Chondrocyte (in vitro differentiated cells): Measurements from ENCODE around the gene IL21R. TPM values are rescaled to one million over a fixed set of nuclear protein-coding genes. Genes with fewer than 3 reads are reported as not detected.

ENCODE experiments used
- DNase-seq: peaks from one replicate; pipeline ENCODE4 v3.0.0; 2021; ENCODE audit warnings: mixed read lengths, low spot score
- H3K27ac Mint-ChIP-seq: one replicate; pipeline ENCODE4 v1.8.0; 2021; ENCODE audit warnings: mild to moderate bottlenecking, moderate library complexity, mixed read lengths; ENCODE audit not compliant: unreplicated experiment
- H3K27me3 Mint-ChIP-seq: 2 replicates; pipeline ENCODE4 v1.8.0; 2021; ENCODE audit warnings: low read depth, mixed read lengths
- H3K36me3 Mint-ChIP-seq: 2 replicates; pipeline ENCODE4 v1.8.0; 2021; ENCODE audit warnings: low read depth, mixed read lengths
- H3K4me1 Mint-ChIP-seq: 2 replicates; pipeline ENCODE4 v1.8.0; 2021; ENCODE audit warnings: low read depth, mild to moderate bottlenecking, mixed read lengths
- H3K4me3 Mint-ChIP-seq: one replicate; pipeline ENCODE4 v1.8.0; 2021; ENCODE audit warnings: mild to moderate bottlenecking, moderate library complexity, mixed read lengths; ENCODE audit not compliant: unreplicated experiment
- H3K9me3 Mint-ChIP-seq: 2 replicates; pipeline ENCODE4 v1.8.0; 2021; ENCODE audit warnings: low read depth, mixed read lengths
- total RNA-seq: library from RNA; stranded (reverse); gene quantifications from 3 replicates; pipeline ENCODE4 v1.2.1, GENCODE V29; 2021
- TF ChIP-seq, protein P1 (sequence below): fragments of 200-600 bp; sonication (generic); IDR thresholded peaks from 2 replicates; pipeline ENCODE4 v1.5.0; 2021; ENCODE audit warnings: antibody characterized with exemption, mild to moderate bottlenecking, moderate library complexity

Gene IL21R
- total RNA-seq, 1 donor from 2014 or later = 2.2 TPM

DNA sequence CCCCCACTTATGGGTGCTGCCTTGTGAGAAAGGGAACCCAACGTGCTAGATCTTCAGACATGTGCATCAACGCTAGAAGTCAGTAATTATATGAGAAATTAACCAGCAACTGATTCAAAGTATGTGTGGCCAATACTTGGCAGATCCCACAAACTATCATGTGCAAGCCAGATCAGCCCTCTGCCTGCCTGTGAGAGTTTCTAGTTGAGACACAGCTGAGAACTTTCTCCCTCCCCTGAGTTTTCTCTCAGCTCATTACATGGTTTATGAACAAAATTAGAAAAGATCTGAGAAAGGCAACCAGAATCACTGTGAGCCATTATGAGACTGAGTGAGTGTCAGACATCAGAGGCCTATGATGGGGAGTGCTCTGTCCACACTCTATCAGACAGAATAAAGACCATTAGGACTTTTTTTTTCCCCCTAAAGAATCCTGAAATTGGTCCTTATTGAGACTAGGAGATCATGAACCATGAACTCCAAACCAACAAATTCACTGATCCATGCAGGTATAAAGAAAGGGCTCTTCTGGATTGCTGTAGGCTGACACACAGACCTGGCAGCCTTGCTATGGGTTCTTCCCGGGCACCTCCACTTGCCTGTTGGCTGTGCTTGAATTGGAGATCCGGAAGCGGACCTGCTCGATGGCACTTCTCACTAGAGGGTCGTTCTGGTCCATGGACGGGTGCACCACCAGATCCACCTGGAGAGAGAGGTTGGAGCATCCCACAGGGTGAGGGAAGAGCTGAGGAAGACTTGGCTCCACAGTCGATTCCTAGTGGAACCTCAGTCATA, 96.3 kb downstream of the IL21R start:
- no peak for DNase-seq
- Mint-ChIP-seq H3K27ac (no peak overlapping the region), H3K36me3 (peaks cover 60% of the 10 kb centered on the region), H3K4me1 (no peaks in the 10 kb centered on the region), H3K4me3 (no peak overlapping the region), H3K9me3 (no peaks in the 10 kb centered on the region), H3K27me3 (no peaks in the 10 kb centered on the region)
- TF ChIP-seq, protein P1, sequence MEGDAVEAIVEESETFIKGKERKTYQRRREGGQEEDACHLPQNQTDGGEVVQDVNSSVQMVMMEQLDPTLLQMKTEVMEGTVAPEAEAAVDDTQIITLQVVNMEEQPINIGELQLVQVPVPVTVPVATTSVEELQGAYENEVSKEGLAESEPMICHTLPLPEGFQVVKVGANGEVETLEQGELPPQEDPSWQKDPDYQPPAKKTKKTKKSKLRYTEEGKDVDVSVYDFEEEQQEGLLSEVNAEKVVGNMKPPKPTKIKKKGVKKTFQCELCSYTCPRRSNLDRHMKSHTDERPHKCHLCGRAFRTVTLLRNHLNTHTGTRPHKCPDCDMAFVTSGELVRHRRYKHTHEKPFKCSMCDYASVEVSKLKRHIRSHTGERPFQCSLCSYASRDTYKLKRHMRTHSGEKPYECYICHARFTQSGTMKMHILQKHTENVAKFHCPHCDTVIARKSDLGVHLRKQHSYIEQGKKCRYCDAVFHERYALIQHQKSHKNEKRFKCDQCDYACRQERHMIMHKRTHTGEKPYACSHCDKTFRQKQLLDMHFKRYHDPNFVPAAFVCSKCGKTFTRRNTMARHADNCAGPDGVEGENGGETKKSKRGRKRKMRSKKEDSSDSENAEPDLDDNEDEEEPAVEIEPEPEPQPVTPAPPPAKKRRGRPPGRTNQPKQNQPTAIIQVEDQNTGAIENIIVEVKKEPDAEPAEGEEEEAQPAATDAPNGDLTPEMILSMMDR = no peak

- no peaks in the 10 kb centered on the region for H3K27me3 Mint-ChIP-seq
- TF ChIP-seq, protein P1 = no peak
- no peak overlapping the region for H3K4me3 Mint-ChIP-seq
- H3K27ac Mint-ChIP-seq = no peak overlapping the region
- H3K4me1 Mint-ChIP-seq = no peaks in the 10 kb centered on the region
- peaks cover 68% of the 10 kb centered on the region for H3K36me3 Mint-ChIP-seq
- H3K9me3 Mint-ChIP-seq = no peaks in the 10 kb centered on the region
- DNase-seq = no peak
Measured at GRCh38 chr16:27498916-27499658, 97.1 kb downstream of the IL21R start.

- DNase-seq = no peak
- Mint-ChIP-seq H3K4me1 (no peaks in the 10 kb centered on the region), H3K27me3 (no peaks in the 10 kb centered on the region), H3K27ac (no peak overlapping the region), H3K36me3 (peaks cover 66% of the 10 kb centered on the region), H3K9me3 (no peaks in the 10 kb centered on the region), H3K4me3 (no peak overlapping the region)
- TF ChIP-seq, protein P1 = no peak
Measured at GRCh38 chr16:27499659-27500055, 97.7 kb downstream of the IL21R start.

GRCh38 chr16:27500801-27501200, 98.8 kb downstream of the IL21R start:
- Mint-ChIP-seq H3K27ac (no peak overlapping the region), H3K9me3 (no peaks in the 10 kb centered on the region), H3K36me3 (peaks cover 69% of the 10 kb centered on the region), H3K4me3 (no peak overlapping the region), H3K27me3 (no peaks in the 10 kb centered on the region), H3K4me1 (no peaks in the 10 kb centered on the region)
- TF ChIP-seq, protein P1 = no peak
- DNase-seq = no peak

Other genes with a start within 250 kb of the IL21R start
- gene KDM8, start 198.6 kb upstream of the IL21R start, total RNA-seq = 4.4 to 9.3 TPM (median 5.6 TPM) in 3 replicates
- gene NSMCE1, start 133.4 kb upstream of the IL21R start, total RNA-seq = 19.6 to 23.2 TPM (median 21.2 TPM) in 3 replicates
- gene IL4R, start 88.2 kb upstream of the IL21R start, total RNA-seq = 30.1 to 47.7 TPM (median 41.0 TPM) in 3 replicates
- gene GTF3C1, start 147.7 kb downstream of the IL21R start, total RNA-seq = 68.8 to 104 TPM (median 69.2 TPM) in 3 replicates
- gene KATNIP, start 148.0 kb downstream of the IL21R start, total RNA-seq = 20.5 to 25.3 TPM (median 23.2 TPM) in 3 replicates